Activated naive CD4-positive, alpha-beta T cell treated with anti-CD3 and anti-CD28 coated beads, Interleukin-2, amount 50 U/mL, for 24 hours (primary cell): ENCODE measurements around the gene NTSR1.

ENCODE experiments used
- H3K27ac Mint-ChIP-seq: one replicate; pipeline ENCODE4 v1.8.0; 2021; ENCODE audit warnings: mild to moderate bottlenecking, mixed read lengths
- H3K27me3 Mint-ChIP-seq: one replicate; pipeline ENCODE4 v1.8.0; 2021; ENCODE audit warnings: mixed read lengths
- H3K36me3 Mint-ChIP-seq: one replicate; pipeline ENCODE4 v1.8.0; 2021; ENCODE audit warnings: mixed read lengths
- H3K4me1 Mint-ChIP-seq: one replicate; pipeline ENCODE4 v1.8.0; 2021; ENCODE audit warnings: mixed read lengths
- H3K4me3 Mint-ChIP-seq: one replicate; pipeline ENCODE4 v1.8.0; 2021; ENCODE audit warnings: mild to moderate bottlenecking, mixed read lengths
- H3K9me3 Mint-ChIP-seq: one replicate; pipeline ENCODE4 v1.8.0; 2021; ENCODE audit warnings: mixed read lengths

Gene NTSR1

GRCh38 chr20:62765432-62766070 is 56.9 kb downstream of the NTSR1 start:
- Mint-ChIP-seq H3K27ac (no peak overlapping the region), H3K4me1 (peaks cover 21% of the 10 kb centered on the region), H3K27me3 (no peaks in the 10 kb centered on the region), H3K9me3 (no peaks in the 10 kb centered on the region), H3K4me3 (no peak overlapping the region), H3K36me3 (no peaks in the 10 kb centered on the region)

- Mint-ChIP-seq H3K27me3 (no peaks in the 10 kb centered on the region), H3K9me3 (no peaks in the 10 kb centered on the region), H3K4me3 (no peak overlapping the region), H3K4me1 (peaks cover 21% of the 10 kb centered on the region), H3K27ac (no peak overlapping the region), H3K36me3 (no peaks in the 10 kb centered on the region)
Observed at GRCh38 chr20:62766071-62766450, 57.4 kb downstream of the NTSR1 start.

- Mint-ChIP-seq H3K4me1 (peaks cover 24% of the 10 kb centered on the region), H3K27ac (no peak overlapping the region), H3K36me3 (no peaks in the 10 kb centered on the region), H3K9me3 (no peaks in the 10 kb centered on the region), H3K4me3 (no peak overlapping the region), H3K27me3 (no peaks in the 10 kb centered on the region)
Observed at GRCh38 chr20:62766716-62767115, 58.1 kb downstream of the NTSR1 start.

GRCh38 chr20:62768234-62768546 is 59.6 kb downstream of the NTSR1 start:
- Mint-ChIP-seq H3K27me3 (no peaks in the 10 kb centered on the region), H3K4me1 (peaks cover 37% of the 10 kb centered on the region), H3K27ac (no peak overlapping the region), H3K36me3 (no peaks in the 10 kb centered on the region), H3K4me3 (no peak overlapping the region), H3K9me3 (no peaks in the 10 kb centered on the region)

GRCh38 chr20:62768551-62769287 is 60.1 kb downstream of the NTSR1 start:
- H3K4me1 Mint-ChIP-seq, result peaks cover 43% of the 10 kb centered on the region
- H3K4me3 Mint-ChIP-seq, result no peak overlapping the region
- no peaks in the 10 kb centered on the region for H3K36me3 Mint-ChIP-seq
- H3K27me3 Mint-ChIP-seq, result no peaks in the 10 kb centered on the region
- H3K27ac Mint-ChIP-seq, result no peak overlapping the region
- H3K9me3 Mint-ChIP-seq, result no peaks in the 10 kb centered on the region

GRCh38 chr20:62769346-62770071 is 60.9 kb downstream of the NTSR1 start:
- peaks cover 49% of the 10 kb centered on the region for H3K4me1 Mint-ChIP-seq
- H3K9me3 Mint-ChIP-seq, result no peaks in the 10 kb centered on the region
- no peak overlapping the region for H3K4me3 Mint-ChIP-seq
- H3K36me3 Mint-ChIP-seq, result no peaks in the 10 kb centered on the region
- no peaks in the 10 kb centered on the region for H3K27me3 Mint-ChIP-seq
- no peak overlapping the region for H3K27ac Mint-ChIP-seq

GRCh38 chr20:62770111-62770910 is 61.7 kb downstream of the NTSR1 start:
- H3K9me3 Mint-ChIP-seq, result no peaks in the 10 kb centered on the region
- no peaks in the 10 kb centered on the region for H3K36me3 Mint-ChIP-seq
- H3K4me1 Mint-ChIP-seq, result peaks cover 57% of the 10 kb centered on the region
- no peak overlapping the region for H3K4me3 Mint-ChIP-seq
- H3K27ac Mint-ChIP-seq, result no peak overlapping the region
- H3K27me3 Mint-ChIP-seq, result no peaks in the 10 kb centered on the region

GRCh38 chr20:62770916-62771315 is 62.3 kb downstream of the NTSR1 start:
- H3K4me3 Mint-ChIP-seq, result no peak overlapping the region
- H3K9me3 Mint-ChIP-seq, result no peaks in the 10 kb centered on the region
- no peaks in the 10 kb centered on the region for H3K27me3 Mint-ChIP-seq
- H3K36me3 Mint-ChIP-seq, result no peaks in the 10 kb centered on the region
- H3K4me1 Mint-ChIP-seq, result peaks cover 63% of the 10 kb centered on the region
- H3K27ac Mint-ChIP-seq, result no peak overlapping the region

- Mint-ChIP-seq H3K36me3 (no peaks in the 10 kb centered on the region), H3K9me3 (no peaks in the 10 kb centered on the region), H3K4me1 (peaks cover 69% of the 10 kb centered on the region), H3K4me3 (no peak overlapping the region), H3K27ac (peak overlapping the region; percentile 46), H3K27me3 (no peaks in the 10 kb centered on the region)
Observed at GRCh38 chr20:62771396-62772102, 62.9 kb downstream of the NTSR1 start.

GRCh38 chr20:62772103-62772611 is 63.5 kb downstream of the NTSR1 start:
- Mint-ChIP-seq H3K27me3 (no peaks in the 10 kb centered on the region), H3K36me3 (no peaks in the 10 kb centered on the region), H3K9me3 (no peaks in the 10 kb centered on the region), H3K4me1 (peaks cover 73% of the 10 kb centered on the region), H3K27ac (peak overlapping the region; percentile 30), H3K4me3 (no peak overlapping the region)

- Mint-ChIP-seq H3K36me3 (no peaks in the 10 kb centered on the region), H3K27ac (no peak overlapping the region), H3K4me1 (peaks cover 72% of the 10 kb centered on the region), H3K9me3 (no peaks in the 10 kb centered on the region), H3K27me3 (no peaks in the 10 kb centered on the region), H3K4me3 (no peak overlapping the region)
Observed at GRCh38 chr20:62772619-62772989, 64.0 kb downstream of the NTSR1 start.

GRCh38 chr20:62772990-62773844 is 64.6 kb downstream of the NTSR1 start:
- Mint-ChIP-seq H3K27ac (peak overlapping the region; percentile 83), H3K4me3 (peak overlapping the region; percentile 11), H3K36me3 (no peaks in the 10 kb centered on the region), H3K4me1 (peaks cover 71% of the 10 kb centered on the region), H3K9me3 (no peaks in the 10 kb centered on the region), H3K27me3 (no peaks in the 10 kb centered on the region)

- Mint-ChIP-seq H3K9me3 (no peaks in the 10 kb centered on the region), H3K27ac (peak overlapping the region; percentile 81), H3K36me3 (no peaks in the 10 kb centered on the region), H3K4me3 (no peak overlapping the region), H3K4me1 (peaks cover 68% of the 10 kb centered on the region), H3K27me3 (no peaks in the 10 kb centered on the region)
Observed at GRCh38 chr20:62773845-62774714, 65.4 kb downstream of the NTSR1 start.
